Endothelial cell of umbilical vein (primary cell): ENCODE data around the gene ACBD7.

ENCODE experiments used
- EZH2 ChIP-seq: IDR thresholded peaks from 2 replicates; pipeline ENCODE4 v1.6.1; 2012; ENCODE audit warnings: borderline replicate concordance, low read depth, mild to moderate bottlenecking, moderate library complexity, low read length, inconsistent platforms; ENCODE audit not compliant: severe bottlenecking
- FOS ChIP-seq: IDR thresholded peaks from 2 replicates; pipeline ENCODE4 v1.6.1; 2011; ENCODE audit warnings: mild to moderate bottlenecking, low read length, moderate library complexity, borderline replicate concordance; ENCODE audit not compliant: insufficient read depth
- GATA2 ChIP-seq: IDR thresholded peaks from 2 replicates; pipeline ENCODE4 v1.7.0; 2011; ENCODE audit warnings: low read depth, mild to moderate bottlenecking, moderate library complexity, mixed read lengths, low read length; ENCODE audit not compliant: insufficient read length, insufficient read depth
- JUN ChIP-seq: IDR thresholded peaks from 2 replicates; pipeline ENCODE4 v1.6.1; 2011; ENCODE audit warnings: borderline replicate concordance, low read depth; ENCODE audit not compliant: insufficient read length, insufficient read depth
- POLR2A ChIP-seq: IDR thresholded peaks from 2 replicates; pipeline ENCODE4 v1.6.1; 2012; ENCODE audit warnings: low read depth, mild to moderate bottlenecking, control low read depth, low read length
- POLR2AphosphoS5 ChIP-seq: IDR thresholded peaks from 2 replicates; pipeline ENCODE4 v1.6.1; 2012; ENCODE audit warnings: low read depth, mild to moderate bottlenecking, control low read depth, low read length, moderate library complexity; ENCODE audit not compliant: insufficient read depth
- TF ChIP-seq, protein P1 (sequence below), 2 donors: IDR thresholded peaks; 1 replicate in 1 of 2; 2 replicates in 1 of 2; pipeline ENCODE4 v1.5.1; 2011; ENCODE audit warnings: low read length in 2 of 2, mild to moderate bottlenecking in 2 of 2, moderate library complexity in 2 of 2, control low read depth in 1 of 2, inconsistent platforms in 1 of 2, low read depth in 1 of 2; ENCODE audit not compliant: insufficient read depth in 1 of 2; ENCODE audit errors: extremely low read depth in 1 of 2
- TF ChIP-seq, protein P2 (sequence below): IDR thresholded peaks from 2 replicates; pipeline ENCODE4 v1.6.1; 2011; ENCODE audit not compliant: insufficient read depth, insufficient read length

DNA sequence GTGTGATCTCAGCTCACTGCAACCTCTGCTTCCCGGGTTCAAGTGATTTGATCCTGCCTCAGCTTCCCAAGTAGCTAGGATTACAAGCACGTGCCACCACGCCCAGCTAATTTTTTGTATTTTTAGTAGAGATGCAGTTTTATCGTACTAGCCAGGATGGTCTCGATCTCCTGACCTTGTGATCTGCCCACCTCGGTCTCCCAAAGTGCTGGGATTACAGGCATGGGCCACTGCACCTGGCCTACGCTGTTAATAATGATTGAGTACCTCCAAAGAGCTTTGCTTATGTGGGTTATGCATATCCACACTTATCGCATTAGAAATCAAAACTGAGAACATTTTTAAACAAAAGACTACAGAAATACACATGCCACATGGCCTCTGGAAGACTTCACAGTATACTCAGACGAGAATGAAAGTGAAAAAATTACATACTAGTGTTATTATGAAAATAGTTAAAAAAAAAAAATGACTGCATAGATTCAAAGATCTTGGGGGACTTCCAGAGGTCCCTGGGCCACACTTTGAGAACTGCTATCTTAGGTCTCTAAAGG, 34.0 kb upstream of the ACBD7 start:
- TF ChIP-seq GATA2 (no peak), POLR2A (no peak), POLR2AphosphoS5 (no peak), EZH2 (no peak), JUN (no peak), FOS (no peak)
- TF ChIP-seq, protein P1, sequence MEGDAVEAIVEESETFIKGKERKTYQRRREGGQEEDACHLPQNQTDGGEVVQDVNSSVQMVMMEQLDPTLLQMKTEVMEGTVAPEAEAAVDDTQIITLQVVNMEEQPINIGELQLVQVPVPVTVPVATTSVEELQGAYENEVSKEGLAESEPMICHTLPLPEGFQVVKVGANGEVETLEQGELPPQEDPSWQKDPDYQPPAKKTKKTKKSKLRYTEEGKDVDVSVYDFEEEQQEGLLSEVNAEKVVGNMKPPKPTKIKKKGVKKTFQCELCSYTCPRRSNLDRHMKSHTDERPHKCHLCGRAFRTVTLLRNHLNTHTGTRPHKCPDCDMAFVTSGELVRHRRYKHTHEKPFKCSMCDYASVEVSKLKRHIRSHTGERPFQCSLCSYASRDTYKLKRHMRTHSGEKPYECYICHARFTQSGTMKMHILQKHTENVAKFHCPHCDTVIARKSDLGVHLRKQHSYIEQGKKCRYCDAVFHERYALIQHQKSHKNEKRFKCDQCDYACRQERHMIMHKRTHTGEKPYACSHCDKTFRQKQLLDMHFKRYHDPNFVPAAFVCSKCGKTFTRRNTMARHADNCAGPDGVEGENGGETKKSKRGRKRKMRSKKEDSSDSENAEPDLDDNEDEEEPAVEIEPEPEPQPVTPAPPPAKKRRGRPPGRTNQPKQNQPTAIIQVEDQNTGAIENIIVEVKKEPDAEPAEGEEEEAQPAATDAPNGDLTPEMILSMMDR (IDR thresholded peaks at IDR 0.05; ENCODE audit: extremely low read depth in 1 of 2, insufficient read depth in 1 of 2, low read depth in 1 of 2, low read length in 2 of 2), result no peak
- TF ChIP-seq, protein P2, sequence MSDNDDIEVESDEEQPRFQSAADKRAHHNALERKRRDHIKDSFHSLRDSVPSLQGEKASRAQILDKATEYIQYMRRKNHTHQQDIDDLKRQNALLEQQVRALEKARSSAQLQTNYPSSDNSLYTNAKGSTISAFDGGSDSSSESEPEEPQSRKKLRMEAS, result no peak
